Measurements from ENCODE around the gene RPRML. TPM values are rescaled to one million over a fixed set of nuclear protein-coding genes. Genes with fewer than 3 reads are reported as not detected.
"Not testable (repeated sequence)": the region's sequence is repeated elsewhere in the genome, so short reads cannot be mapped to it uniquely, and the experiment has no call there.

RPRML gene
- total RNA-seq, 1 experiment from 2014 or later = 0.54 TPM

- Histone ChIP-seq H3K9me3 (ENCODE audit: control insufficient read depth, insufficient read depth, low read depth, low read length) (no peaks in the 10 kb centered on the region), H3K4me1 (ENCODE audit: control insufficient read depth, insufficient read depth, low read length) (no peaks in the 10 kb centered on the region), H3K27me3 (ENCODE audit: control insufficient read depth, insufficient read depth, low read length) (peaks cover 2% of the 10 kb centered on the region; the same call in 1 of the 2 replicates), H3K27ac (ENCODE audit: low read length) (no peak overlapping the region), H3K4me3 (ENCODE audit: low read depth in 2 of 2, low read length in 2 of 2) (no peak overlapping the region), H3K36me3 (ENCODE audit: control insufficient read depth, insufficient read depth, low read length) (no peaks in the 10 kb centered on the region)
- in situ Hi-C loops (cut with HindIII; ENCODE audit: low pct_unique_long_range_greater_than_20kb, low sequenced_read_pairs) (no loop called here), intact Hi-C loops (cut with micrococcal nuclease; ENCODE audit: unreplicated experiment) (no loop called here)
- ATAC-seq (no peak), DNase-seq (ENCODE audit: low read depth, low spot score) (no peak)
- TF ChIP-seq SIN3A (IDR thresholded peaks at IDR 0.05; ENCODE audit: borderline replicate concordance, insufficient read depth, low read depth, low read length) (no peak), TCF7L2 (IDR thresholded peaks at IDR 0.05; ENCODE audit: low read depth, low read length) (no peak), POLR2AphosphoS5 (IDR thresholded peaks at IDR 0.05; ENCODE audit: low read depth, low read length) (no peak), CTCF (IDR thresholded peaks at IDR 0.05) (no peak)
- TF ChIP-seq, protein P1, sequence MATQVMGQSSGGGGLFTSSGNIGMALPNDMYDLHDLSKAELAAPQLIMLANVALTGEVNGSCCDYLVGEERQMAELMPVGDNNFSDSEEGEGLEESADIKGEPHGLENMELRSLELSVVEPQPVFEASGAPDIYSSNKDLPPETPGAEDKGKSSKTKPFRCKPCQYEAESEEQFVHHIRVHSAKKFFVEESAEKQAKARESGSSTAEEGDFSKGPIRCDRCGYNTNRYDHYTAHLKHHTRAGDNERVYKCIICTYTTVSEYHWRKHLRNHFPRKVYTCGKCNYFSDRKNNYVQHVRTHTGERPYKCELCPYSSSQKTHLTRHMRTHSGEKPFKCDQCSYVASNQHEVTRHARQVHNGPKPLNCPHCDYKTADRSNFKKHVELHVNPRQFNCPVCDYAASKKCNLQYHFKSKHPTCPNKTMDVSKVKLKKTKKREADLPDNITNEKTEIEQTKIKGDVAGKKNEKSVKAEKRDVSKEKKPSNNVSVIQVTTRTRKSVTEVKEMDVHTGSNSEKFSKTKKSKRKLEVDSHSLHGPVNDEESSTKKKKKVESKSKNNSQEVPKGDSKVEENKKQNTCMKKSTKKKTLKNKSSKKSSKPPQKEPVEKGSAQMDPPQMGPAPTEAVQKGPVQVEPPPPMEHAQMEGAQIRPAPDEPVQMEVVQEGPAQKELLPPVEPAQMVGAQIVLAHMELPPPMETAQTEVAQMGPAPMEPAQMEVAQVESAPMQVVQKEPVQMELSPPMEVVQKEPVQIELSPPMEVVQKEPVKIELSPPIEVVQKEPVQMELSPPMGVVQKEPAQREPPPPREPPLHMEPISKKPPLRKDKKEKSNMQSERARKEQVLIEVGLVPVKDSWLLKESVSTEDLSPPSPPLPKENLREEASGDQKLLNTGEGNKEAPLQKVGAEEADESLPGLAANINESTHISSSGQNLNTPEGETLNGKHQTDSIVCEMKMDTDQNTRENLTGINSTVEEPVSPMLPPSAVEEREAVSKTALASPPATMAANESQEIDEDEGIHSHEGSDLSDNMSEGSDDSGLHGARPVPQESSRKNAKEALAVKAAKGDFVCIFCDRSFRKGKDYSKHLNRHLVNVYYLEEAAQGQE (IDR thresholded peaks at IDR 0.05; ENCODE audit: insufficient read depth in 1 of 2, low read depth in 2 of 2, low read length in 1 of 2) = no peak
- BruUV-seq (replicated peaks) = no TSS peak
- POLR2A ChIA-PET = interaction anchor here (0.7 kb wide), 1 partner anchor 103 kb away, joined by 6 read pairs; no protein-coding TSS in a partner anchor
- CTCF ChIA-PET = no interaction called here
Measured at GRCh38 chr17:46960152-46960551, 18.9 kb downstream of the RPRML start.

DNA sequence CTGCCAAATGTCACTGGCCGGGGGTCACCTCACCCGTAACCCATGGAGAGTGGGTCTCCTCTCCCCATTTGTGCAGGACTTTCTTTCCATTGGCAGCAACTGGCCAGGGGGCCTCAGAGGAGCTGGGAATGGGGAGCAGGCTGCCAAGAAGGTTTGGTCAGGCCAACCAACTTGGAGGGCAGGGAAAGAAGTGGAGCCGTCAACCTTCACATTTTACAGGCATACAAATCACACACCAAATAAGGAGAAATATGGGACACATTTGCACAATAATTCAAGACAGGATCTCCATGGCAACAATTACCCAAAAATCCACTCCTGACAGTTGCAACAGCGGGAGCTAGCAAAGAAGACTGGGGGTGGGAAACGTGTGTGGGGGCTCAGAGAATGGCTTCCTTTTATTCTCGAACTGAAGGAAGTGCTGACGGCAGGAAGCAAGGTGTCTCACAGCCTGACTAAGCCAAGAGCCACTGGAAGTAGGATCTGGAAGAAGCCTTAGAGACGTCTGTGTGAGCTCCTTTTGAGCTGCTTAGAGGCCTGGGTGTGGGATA, 20.9 kb downstream of the RPRML start:
- Histone ChIP-seq H3K4me3 (ENCODE audit: low read depth in 2 of 2, low read length in 2 of 2) (no peak overlapping the region), H3K4me1 (ENCODE audit: control insufficient read depth, insufficient read depth, low read length) (no peaks in the 10 kb centered on the region), H3K36me3 (ENCODE audit: control insufficient read depth, insufficient read depth, low read length) (no peaks in the 10 kb centered on the region), H3K9me3 (ENCODE audit: control insufficient read depth, insufficient read depth, low read depth, low read length) (no peaks in the 10 kb centered on the region), H3K27me3 (ENCODE audit: control insufficient read depth, insufficient read depth, low read length) (peaks cover 2% of the 10 kb centered on the region; the same call in 1 of the 2 replicates), H3K27ac (ENCODE audit: low read length) (no peak overlapping the region)
- in situ Hi-C loops (cut with HindIII; ENCODE audit: low pct_unique_long_range_greater_than_20kb, low sequenced_read_pairs) (no loop called here), intact Hi-C loops (cut with micrococcal nuclease; ENCODE audit: unreplicated experiment) (no loop called here)
- no TSS peak for BruUV-seq (replicated peaks)
- no peak for ATAC-seq
- POLR2A ChIA-PET = interaction anchor here (0.6 kb wide), 1 partner anchor 36 kb away, joined by 4 read pairs; no protein-coding TSS in a partner anchor
- TF ChIP-seq SIN3A (IDR thresholded peaks at IDR 0.05; ENCODE audit: borderline replicate concordance, insufficient read depth, low read depth, low read length) = no peak
- TF ChIP-seq CTCF (IDR thresholded peaks at IDR 0.05) = no peak
- TF ChIP-seq, protein P1 (IDR thresholded peaks at IDR 0.05; ENCODE audit: insufficient read depth in 1 of 2, low read depth in 2 of 2, low read length in 1 of 2) = no peak
- TF ChIP-seq POLR2AphosphoS5 (IDR thresholded peaks at IDR 0.05; ENCODE audit: low read depth, low read length) = no peak
- no peak for TF ChIP-seq TCF7L2 (IDR thresholded peaks at IDR 0.05; ENCODE audit: low read depth, low read length)
- CTCF ChIA-PET = no interaction called here
- DNase-seq (ENCODE audit: low read depth, low spot score) = no peak

- intact Hi-C loops (cut with micrococcal nuclease; ENCODE audit: unreplicated experiment); DNase-seq (ENCODE audit: low read depth, low spot score); CTCF ChIA-PET; POLR2A ChIA-PET; H3K4me3 ChIP-seq (ENCODE audit: low read depth in 2 of 2, low read length in 2 of 2); H3K36me3 ChIP-seq (ENCODE audit: control insufficient read depth, insufficient read depth, low read length); ATAC-seq; H3K27ac ChIP-seq (ENCODE audit: low read length); H3K9me3 ChIP-seq (ENCODE audit: control insufficient read depth, insufficient read depth, low read depth, low read length); BruUV-seq (replicated peaks); H3K4me1 ChIP-seq (ENCODE audit: control insufficient read depth, insufficient read depth, low read length); H3K27me3 ChIP-seq (ENCODE audit: control insufficient read depth, insufficient read depth, low read length); in situ Hi-C loops (cut with HindIII; ENCODE audit: low pct_unique_long_range_greater_than_20kb, low sequenced_read_pairs): not testable (repeated sequence)
Measured at GRCh38 chr17:46953191-46953590, 25.9 kb downstream of the RPRML start.

Data from Panc1 (cell line).